GDM1 (cell line): Measurements from ENCODE around the gene ACYP2.
"Not testable (repeated sequence)": the region's sequence is repeated elsewhere in the genome, so short reads cannot be mapped to it uniquely, and the experiment has no call there.

Source experiments
- DNase-seq: peaks from one replicate; lab custom pipeline; 2025; lab: John Stamatoyannopoulos, UW

The ACYP2 gene

DNA sequence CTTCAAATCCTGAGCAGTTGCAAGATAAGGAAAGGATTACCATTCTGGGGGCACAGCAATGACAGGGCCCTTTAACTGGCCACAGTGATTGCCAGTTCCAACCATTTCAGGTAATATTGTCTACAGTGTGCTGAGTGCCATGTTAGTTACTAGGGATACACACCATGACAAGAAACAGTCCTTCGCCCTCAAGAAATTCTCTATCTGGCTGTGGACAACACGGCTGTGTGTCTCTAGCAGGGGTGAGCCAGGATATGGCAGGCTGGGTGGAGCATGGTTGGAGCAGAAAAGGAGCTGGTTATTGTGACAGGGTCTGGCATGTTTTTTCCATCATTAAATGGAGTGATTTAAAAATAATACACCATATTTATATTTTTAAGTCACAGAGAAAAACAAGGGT, 109.6 kb downstream of the ACYP2 start:
- DNase-seq, result no peak

DNA sequence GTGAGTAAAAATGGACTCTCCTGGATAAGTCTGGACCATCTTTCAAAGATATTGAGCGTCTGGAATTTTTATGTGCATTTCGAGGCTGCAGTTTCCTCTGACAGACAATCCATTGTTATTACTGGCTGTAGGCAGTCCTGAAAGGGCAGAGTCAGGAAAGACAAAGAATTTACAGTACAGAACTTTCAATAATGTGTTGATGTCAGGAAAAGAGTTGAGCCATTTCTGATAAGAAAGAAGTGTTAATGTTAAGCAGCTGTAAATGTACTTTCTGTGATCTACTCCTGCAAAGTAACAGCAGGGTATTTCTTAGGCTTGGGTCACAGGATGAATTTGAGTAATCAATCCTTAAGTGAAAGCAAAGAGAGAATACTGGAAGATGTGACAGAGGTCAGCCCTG, 110.8 kb downstream of the ACYP2 start:
- DNase-seq, result no peak

DNA sequence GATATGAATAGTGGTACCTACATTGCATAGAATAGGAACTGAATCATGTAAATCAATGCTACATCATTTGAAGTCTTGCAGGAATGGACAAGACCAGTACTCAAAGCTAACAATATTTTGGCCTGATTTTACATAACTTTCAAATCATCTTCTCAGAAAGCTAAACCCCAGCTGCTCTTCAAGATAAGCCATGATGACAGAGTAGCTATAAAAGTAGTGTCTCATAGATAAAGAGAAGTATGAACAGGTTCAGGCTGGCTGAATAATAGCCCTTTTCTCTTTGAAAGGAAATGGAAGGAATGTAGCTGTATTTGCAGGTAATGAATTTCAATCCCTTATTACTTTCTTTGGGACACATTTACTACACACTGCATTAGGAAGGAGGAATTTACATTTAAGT, 112.4 kb downstream of the ACYP2 start:
- DNase-seq, result no peak

DNA sequence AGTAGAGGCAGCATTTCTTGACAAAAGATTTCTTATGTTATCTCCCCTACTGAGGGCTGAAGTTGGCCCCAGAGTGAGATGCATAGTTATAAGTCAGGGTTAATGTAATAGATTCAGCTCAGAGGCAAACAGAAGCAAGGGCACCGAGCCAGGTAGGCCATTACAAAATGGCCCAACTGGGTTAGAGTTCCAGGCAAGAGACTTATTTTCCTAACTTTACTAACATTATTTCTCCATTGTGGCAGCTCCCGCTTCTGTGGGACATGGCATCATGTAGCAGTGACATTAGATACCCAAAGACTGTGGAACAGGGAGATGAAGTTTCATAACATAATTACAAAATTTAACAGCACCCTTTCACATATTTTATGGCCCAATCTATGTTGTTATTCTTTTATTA, 113.5 kb downstream of the ACYP2 start:
- no peak for DNase-seq

DNA sequence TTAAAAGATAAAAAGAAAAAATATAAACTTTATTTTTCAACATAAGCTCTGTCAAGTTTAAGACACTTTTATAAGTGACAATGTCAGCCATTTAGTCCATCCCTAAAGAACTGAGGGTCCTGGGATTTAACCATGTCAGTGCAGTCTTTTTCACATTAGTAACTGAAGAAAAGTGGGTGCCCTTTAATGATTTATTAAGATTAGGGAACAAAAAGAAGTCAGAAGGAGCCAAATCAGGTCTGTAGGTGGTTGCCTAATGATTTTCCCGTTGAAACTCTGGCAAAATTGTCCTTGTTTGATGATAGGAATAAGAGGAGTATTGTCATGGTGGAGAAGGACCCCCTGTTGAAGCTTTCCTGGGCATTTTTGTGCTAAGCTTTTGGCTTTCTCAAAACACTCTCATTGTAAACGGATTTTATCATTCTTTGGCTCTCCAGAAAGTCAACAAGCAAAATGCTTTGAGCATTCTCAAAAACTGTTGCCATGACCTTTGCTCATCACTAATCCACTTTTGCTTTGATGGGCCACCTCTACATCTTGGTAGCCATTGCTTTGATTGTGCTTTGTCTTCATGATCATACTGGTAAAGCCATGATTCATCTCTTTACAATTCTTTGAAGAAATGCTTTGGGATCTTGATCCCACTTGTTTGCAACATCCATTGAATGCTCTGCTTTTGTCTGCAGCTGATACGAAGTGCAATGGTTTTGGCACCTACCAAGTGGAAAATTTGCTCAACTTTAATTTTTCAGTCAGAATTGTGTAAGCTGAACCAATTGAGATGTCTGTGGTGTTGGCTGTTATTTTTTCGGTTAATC, 118.6 kb downstream of the ACYP2 start:
- no peak for DNase-seq

DNA sequence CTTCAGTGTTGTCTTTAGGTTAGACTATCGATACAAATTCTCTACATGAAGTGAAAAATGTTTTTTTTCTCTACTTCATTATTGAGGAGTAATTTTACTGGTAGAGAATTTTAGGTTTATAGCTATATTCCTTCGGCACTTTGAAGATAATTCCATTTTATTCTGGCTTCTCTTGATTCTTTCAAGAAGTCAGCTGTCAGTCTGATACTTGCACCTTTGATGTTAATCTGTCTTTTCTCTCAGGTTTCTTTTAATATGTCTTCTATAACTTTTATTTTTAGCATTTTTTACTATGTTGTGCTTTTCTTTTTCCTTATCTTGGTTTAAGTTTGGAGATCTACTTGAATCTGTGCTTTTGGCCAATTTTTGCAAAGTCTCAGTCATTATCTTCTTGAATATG, 122.0 kb downstream of the ACYP2 start:
- no peak for DNase-seq

DNA sequence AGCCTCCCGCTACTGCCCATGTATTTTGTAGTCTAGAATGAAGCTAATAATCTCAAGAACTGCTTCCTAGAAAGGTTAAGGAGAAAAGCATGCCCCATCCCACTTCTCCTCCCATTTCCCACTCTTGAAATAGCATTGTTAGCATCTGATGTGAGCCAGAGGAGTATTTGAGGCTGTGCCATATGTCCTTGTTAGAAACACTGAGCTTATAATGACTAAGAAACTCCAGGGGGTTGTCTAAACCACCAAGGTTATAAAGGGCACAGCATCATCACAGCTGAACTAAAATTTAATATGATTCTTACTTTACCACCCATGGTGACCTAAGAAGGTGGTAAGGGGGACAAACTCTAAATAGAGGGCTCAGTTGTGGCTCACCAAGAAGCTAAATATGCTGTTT, 124.0 kb downstream of the ACYP2 start:
- no peak for DNase-seq

DNA sequence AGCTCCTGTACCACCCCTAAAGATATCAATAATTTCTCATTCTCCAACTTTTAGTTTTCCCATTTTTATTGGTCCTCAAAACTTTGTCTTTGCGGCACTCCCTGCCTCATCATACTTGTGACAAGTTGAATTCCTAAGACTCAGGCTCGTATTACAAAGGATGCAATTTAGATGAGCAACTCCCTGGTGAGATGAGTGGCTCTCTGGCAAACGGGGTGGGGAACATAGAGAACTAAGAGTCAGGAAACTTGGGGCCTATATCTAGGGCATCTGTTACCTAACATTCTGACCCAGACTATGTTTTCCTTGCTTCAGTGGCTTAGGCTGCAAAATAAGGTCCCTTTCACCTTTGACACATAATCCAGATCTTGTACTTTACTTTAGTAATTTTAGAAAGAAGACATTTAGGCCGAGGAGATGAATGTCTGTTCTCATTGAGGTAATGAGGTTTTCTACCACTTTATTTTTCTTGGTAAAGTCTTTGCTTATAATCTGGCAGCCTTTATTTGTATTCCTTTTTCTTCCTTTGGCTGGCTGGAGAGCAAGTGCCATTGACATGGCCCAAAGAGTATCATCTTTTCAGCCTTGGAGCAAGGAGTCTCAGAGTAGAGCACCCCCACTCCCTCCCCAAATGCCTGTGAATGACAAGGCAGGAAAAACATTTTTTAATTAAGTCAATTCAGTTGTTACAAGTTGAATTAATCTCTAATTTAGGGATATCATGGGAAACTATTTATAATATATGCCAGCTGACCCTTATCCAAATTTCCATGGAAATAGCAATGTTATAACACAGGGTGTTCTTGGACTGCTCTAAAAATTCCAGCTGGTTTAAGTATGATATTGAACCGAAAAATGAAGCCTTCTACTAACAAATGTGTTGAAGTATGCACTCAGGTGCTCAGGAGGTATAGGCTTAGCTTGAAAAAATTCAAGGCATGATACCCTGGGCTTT, 125.4 kb downstream of the ACYP2 start:
- no peak for DNase-seq

DNA sequence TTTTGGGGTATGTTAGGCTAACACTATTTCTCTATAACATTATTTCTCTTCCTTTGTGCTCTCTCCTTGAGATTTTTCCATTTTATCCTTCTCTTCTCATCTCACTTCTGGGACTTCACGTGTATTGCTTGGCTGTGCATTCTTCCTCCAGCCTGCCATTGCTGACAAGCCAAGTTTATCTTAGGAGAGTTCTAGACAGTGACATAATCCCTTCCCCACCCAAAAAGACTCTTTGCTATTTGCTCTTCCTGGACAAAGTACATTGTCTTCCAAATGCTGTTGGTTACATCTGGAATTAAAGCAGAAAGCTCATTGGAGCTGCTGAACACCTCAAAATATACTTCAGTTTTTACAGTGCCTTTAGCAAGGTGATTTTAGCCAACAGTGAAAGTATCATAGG, 131.7 kb downstream of the ACYP2 start:
- no peak for DNase-seq

DNA sequence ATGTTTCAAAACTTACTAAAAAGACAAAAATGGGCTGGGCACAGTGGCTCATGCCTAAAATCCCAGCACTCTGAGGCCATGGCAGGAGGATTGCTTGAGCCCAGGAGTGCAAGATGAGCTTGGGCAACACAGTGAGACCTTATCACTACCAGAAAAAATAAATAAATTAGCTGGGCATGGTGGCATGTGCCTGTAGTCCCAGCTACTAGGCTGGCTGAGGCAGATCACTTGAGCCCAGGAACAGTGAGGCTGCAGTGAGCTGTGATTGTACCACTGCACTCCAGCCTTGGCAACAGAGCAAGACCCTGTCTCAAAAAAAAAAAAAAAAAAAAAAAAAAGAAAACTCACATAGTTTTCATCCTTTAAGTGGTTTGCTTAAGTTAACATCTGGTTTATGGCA, 134.2 kb downstream of the ACYP2 start:
- no peak for DNase-seq

DNA sequence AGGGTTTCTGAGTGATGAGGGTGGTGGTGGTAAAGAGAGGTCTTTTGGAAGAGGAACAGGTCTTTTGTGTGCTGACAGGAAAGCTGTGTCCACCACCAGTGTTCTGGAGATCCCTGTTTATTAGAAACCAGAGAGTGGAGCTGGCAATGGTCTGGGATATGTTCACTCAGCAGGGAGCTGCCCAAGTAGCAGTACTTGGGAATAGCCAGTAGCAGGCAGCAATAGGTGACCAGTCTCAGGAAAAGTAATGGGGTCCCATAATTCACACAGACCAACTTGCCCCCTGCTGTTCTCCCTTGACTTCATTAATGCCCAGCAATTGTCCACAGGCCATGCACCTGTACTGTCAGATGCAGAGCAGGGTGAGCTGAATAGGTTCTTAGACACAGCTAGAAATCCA, 138.8 kb downstream of the ACYP2 start:
- DNase-seq, result no peak

DNA sequence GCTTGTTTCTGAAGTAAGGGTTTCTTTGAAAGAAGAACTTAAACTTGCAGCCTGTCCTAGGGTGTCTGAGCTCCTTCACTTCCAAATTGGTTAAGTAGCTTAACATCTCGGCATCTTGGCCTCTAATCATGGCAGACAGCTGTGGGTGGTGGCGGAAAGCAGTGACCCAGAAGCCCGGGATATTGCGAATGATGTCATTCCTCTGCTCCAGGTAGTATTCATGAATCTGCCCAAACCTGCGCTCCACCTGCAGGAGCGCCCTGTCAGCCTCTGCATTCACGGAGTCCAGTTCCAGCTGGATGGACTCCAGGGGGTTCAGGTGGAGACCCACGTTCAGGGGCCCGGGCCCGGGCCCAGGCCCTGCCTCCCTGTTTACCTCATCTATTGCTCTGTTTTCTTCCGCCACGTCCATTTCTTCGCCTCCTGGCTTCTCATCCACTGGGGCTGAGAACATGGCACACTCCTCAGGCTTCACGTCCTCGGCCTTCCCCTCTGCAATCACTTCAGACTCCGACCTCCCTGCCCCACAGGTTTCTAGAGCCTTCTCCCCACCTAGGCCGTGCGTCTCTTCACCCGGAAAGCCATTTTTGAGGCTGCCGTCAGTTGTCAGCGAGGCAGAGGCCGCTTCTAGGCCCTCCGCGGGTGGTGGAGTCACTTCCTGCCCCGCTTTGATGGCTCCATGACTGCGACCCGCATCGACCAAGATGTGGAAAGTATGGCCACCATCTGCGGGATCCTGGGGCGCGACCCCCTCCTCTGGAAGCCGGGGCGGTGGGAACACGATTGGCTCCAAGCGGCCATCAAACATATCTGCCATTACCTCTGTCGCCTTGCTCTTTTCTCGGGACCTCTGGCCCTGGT, 140.0 kb downstream of the ACYP2 start:
- no peak for DNase-seq

DNA sequence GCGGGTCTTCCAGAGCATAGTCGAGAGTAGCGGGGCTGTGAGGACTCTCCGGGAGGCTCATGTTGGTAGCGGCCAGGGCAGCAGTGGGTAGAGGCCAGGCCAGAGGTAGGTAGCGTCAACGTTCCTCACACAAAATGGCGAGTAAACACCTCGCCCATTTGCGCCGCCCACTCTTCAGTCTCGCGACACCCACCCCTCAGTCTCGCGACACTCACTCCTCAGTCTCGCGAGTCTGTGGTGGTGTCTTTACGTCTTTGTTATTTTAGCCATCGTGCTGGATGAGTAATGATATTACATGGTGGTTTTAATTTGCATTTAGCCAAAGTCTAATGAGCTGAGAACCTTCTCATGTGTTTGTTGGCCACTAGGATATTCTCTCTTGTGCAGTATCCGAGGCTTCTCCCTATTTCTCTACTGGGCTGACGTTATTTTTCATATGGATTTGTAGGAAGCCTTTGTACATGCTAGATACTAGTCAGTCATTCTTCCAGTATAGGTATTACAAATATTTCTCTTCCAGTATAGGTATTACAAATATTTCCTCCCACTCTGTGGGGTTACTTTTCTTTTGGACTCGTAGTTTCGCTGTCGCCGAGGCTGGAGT, 140.8 kb downstream of the ACYP2 start, which contains the start of gene TSPYL6:
Gene TSPYL6, minus strand, starts transcription at position 139 of the 604 bp plus-strand sequence. Its CDS starts 78 bp downstream, at position 61.
- no peak for DNase-seq

DNA sequence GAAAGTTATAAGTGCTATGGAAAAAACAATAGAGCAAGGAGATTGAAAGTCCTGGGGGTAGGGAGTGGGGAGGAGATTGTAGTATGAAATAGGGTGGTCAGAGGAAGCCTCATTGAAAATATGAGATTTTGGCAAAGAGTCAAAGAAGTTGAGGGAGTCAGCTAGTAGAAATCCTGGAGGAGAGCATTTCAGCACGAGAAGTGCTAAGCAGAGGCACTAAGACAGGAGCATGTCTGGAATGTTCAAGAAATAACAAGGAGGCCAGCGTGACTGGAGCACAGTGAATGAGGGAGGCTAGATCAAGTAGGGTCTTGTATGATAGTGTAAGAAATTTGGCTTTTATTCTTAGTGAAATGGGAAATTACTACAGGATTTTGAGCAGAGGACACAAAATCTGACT, 142.8 kb downstream of the ACYP2 start:
- DNase-seq, result no peak

DNA sequence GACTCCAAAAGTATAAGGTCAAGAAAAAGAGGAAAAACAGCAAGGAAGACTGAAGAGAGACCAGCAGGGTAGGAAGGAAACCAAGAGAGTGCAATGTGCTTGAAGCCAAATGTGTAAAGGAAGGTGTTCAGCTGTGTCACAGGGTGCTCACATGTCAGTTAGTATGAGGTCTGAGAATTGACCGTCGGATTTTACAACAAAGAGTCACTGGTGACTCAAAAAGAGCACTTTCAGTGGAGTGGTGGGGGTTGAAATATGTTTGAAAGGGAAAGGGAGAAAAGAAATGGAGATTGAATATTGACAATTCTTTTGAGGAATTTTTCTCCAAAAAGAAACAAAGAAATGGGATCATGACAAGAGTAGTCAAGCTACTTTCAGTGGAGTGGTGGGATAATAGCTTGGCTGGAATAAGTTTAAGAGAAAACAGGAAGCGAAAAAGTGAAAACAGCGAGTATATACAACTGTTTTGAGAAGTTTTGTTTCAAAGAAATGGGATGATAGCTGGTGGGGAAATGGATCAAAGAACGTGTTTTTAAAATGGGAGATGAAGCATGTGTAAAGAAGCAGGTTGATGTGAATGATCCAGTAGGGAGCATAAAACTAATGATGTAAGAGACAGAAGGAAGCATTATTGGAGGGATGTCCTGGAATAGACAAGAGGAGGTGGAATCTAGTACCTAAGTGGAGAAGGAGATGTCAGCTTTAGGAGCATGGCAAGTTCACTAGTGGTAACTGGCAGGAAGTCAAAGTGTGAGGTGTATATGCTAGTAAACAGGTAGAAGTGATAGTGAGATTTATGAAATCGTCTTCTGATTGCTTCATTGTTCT, 144.2 kb downstream of the ACYP2 start:
- DNase-seq, result no peak

DNA sequence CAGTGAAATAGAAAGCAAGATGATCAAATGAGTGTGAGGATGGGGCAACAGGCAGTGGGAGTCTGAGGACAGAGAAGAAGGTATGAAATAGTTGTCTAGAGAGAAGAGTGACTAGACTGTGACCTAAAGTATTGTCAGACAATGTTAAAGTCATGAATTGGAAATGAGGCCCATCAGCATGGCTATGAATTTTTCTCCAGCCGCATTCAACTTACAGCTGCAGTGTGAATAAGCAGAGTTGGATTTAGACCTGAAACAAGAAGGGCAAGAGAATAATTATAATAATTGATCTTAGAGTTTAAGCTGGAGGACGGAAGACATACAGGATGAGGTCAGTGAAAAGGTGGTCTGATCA, 144.8 kb downstream of the ACYP2 start:
- DNase-seq, result no peak

DNA sequence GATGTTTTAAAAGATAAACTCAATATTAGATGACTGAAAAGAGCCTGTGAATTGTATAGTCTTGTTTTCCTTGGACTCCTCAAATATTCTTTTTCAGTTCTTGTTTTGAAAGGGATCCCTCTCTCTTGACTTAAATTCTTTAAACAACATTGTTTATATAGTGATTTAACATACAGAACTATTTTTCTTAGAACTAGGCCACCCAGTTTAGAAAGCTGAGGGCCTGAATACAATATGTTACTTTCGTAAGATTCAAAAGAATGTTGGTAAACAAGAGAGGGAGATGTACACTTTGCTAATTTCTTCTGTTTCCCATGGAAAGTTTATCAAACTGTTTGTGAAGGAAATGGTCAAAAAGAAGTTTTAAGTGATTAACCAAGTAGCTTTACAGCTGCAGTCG, 146.1 kb downstream of the ACYP2 start:
- DNase-seq, result no peak

DNA sequence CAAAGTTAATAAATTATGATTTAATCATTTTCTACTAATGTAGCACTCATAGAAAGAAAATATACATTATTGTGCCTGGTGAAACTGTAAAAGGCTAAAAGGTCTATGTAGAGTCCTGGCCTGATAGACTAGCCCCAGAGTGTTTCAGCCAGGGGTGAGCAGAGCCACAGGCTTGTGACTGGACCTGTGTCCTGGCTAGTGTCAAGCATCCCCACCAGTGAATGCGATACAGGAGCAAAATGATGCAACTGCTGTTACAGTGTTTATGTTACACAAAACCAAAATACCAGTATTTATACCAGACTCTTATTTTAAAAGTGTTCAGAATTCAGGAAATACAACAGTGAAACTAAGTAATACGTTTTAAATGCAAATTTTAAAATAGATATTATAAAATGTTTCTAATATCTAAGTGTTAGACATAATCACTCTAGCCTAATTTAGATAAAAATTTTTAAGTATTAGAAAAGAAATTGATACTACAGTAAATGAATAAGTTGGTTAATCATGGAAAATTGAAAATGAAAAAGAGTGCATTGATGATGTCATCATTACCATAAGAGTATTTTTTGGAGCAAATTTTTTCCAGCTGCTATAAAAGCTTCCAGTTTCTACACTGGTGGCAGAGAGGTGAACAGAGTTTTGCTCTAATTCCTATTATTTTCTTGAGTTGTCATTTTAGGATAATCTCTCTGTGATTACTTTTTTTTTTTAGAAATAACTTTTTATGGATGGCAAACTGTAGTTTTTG, 146.8 kb downstream of the ACYP2 start:
- DNase-seq, result no peak

DNA sequence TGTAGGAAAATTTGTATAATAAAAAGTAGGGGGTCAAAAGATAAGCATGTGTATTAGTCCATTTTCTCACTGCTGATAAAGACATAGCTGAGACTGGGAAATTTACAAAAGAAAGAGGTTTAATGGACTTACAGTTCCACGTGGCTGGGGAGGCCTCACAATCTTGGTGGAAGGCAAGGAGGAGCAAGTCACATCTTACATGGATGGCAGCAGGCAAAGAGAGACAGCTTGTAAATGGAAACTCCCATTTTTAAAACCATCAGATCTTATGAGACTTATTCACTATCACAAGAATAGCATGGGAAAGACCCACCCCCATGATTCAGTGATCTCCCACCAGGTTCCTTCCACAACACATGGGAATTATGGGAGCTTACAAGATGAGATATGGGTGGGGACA, 149.7 kb downstream of the ACYP2 start:
- DNase-seq, result not testable (repeated sequence)

DNA sequence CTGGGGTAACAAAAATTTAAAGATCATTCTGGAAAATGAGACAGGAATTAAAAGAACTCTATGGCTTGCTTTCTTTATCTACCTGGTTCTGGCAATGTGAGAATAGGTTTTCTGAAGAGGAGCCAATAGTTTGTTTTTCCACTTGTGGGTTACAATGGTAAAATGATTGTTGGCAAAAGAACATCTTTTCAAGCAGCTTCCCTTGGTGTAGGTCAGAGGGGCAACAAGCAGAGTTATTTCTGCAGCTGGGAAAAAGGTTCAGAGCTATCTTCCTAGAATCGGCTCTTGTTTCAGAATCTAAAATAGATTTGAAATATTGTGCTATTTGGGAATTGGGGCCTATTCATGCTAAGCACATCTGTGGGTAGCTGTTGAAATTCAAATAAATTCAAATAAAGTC, 152.2 kb downstream of the ACYP2 start:
- no peak for DNase-seq
